Frontal cortex (tissue), 4 donors: ENCODE data around the gene ATG16L2. TPM values are rescaled to one million over a fixed set of nuclear protein-coding genes. Genes with fewer than 3 reads are reported as not detected.
"Not testable (repeated sequence)": the region's sequence is repeated elsewhere in the genome, so short reads cannot be mapped to it uniquely, and the experiment has no call there.

Experiments used
- DNase-seq, 2 donors: peaks; one replicate each; pipeline ENCODE4 v3.0.0; 2012; ENCODE audit warnings: low spot score in 2 of 2
- FAIRE-seq: peaks from 2 replicates; lab custom pipeline; 2012; peaks lifted over from hg19 to GRCh38; lab: Jason Lieb, UNC
- total RNA-seq: library from RNA; depleted of rRNA; stranded (reverse); fragments of >200 nt; gene quantifications from one replicate; pipeline ENCODE4 v1.2.3, GENCODE V29; 2014
- donor health status: control.
- donor health status: control.
- donor health status: control.

Gene ATG16L2
- total RNA-seq, 1 donor from 2014 or later, result 2.9 TPM

- FAIRE-seq (no peak), DNase-seq (peak; percentile 85 to 93)
Measured at GRCh38 chr11:72793425-72794367, 20.5 kb upstream of the ATG16L2 start, which contains the start of gene STARD10. STARD10 (minus strand) TSS chr11:72794047; CDS start chr11:72781181, 12,866 bp downstream.

GRCh38 chr11:72798361-72798760 lies 15.8 kb upstream of the ATG16L2 start:
- FAIRE-seq (no peak), DNase-seq (no peak)

- no peak for DNase-seq
- no peak for FAIRE-seq
Measured at GRCh38 chr11:72799441-72799840, 14.8 kb upstream of the ATG16L2 start.

DNA sequence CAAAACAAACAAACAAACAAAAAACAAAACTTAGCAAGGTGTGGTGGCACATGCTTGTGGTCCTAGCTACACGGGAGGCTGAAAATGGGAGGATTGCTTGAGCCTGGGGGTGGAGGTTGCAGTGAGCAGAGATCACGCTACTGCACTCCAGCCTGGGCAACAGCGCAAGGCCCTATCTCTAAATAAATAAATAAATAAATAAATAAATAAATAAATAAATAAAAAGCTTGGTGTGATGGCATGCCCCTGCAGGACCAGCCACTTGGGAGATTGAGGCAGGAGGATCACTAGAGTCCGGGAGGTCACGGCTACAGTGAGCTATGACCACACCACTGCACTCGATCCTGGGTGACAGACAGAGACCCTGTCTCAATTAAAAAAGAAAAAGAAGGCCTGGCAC lies 11.4 kb upstream of the ATG16L2 start:
- FAIRE-seq (no peak), DNase-seq (no peak)

DNA sequence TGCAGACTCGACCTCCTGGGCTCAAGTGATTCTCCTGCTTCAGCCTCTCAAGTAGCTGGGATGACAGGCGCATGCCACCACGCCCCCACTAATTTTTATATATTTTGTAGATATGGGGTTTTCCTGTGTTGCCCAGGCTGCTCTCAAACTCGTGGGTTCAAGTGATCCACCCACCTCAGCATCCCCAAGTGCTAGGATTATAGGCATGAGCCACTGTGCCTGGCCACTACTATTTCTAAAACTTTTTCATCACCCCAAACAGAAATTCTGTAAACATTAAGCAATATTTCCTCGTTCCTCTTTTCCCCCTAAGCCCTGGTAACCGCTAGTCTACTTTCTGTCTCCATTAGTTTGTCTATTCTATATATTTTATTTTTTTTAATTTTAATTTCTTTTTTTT lies 9.0 kb upstream of the ATG16L2 start:
- no peak for FAIRE-seq

GRCh38 chr11:72806378-72806777 lies 7.8 kb upstream of the ATG16L2 start:
- DNase-seq, FAIRE-seq: not testable (repeated sequence)

More for the DNA sequence above, 9.0 kb upstream of the ATG16L2 start:
- DNase-seq, result no peak

DNA sequence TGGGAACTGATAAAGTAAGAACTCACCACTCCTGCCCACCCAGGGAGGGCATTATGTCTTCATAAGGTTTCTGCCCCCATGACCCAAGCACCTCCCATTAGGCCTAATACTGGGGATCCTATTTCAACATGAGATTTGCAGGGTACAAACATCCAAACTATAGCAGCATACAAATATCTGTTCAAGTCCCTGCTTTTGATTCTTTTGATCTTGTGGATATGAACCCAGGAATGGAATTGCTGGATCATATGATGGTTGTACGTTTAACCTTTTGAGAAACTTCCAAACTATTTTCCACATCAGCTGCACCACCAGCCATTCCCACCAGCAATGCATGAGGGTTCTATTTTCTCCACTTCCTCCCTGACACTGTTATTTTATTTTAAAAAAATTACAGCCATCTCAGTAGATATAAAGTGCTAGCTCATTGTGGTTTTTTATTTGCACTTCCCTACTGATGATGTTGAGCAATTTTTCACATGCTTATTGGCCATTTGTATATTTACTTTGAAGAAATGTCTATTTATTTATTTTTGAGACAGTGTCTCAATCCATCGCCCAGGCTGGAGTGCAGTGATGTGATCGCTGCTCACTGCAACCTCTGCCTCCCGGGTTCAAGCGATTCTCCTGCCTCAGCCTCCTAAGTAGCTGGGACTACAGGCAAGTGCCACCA lies 7.1 kb upstream of the ATG16L2 start:
- FAIRE-seq, result no peak
- no peak for DNase-seq

DNA sequence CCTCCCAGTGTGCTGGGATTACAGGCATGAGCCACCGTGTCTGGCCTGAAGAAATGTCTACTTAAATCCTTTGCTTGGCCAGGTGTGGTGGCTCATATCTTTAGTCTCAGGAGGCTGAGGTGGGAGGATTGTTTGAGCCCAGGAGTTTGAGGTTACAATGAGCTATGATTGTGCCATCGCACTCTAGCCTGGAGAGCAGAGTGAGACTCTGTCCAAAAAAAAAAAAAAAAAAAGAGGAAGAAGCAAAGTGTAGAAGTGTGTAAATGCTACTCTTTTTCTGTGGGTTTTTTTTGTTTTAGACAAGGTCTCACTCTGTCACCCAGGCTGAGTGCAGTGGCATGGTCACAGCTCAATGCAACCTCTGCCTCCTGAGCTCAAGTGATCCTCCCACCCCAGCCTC lies 6.4 kb upstream of the ATG16L2 start:
- FAIRE-seq (no peak), DNase-seq (no peak)

- FAIRE-seq (no peak), DNase-seq (no peak)
Measured at GRCh38 chr11:72808331-72808798, 5.8 kb upstream of the ATG16L2 start.

- DNase-seq, FAIRE-seq: not testable (repeated sequence)
Measured at GRCh38 chr11:72811686-72812085, 2.5 kb upstream of the ATG16L2 start.

DNA sequence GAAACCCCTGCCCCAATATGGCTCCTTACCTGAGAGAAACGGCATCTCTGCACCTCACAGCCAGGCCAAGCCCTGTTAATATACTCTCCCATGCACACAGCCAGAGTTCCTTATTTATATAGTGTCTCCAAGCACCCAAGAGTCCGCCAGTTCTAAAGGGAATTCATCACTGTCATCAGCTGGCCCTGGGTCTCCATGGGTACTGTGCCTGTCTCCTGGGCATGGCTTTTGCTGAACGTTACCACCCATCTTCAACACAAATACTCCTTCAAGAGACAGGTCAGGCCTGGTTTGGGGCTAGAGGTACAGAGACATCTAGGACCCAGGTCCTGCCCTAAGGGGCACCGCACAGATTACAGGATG lies 1.6 kb upstream of the ATG16L2 start:
- DNase-seq (no peak), FAIRE-seq (no peak)

- DNase-seq, result no peak
- FAIRE-seq, result no peak
Measured at GRCh38 chr11:72812967-72813739, 1.1 kb upstream of the ATG16L2 start.

GRCh38 chr11:72813740-72814285 lies 398 bp upstream of the ATG16L2 start:
- DNase-seq (peak; percentile 85 to 89), FAIRE-seq (no peak)

GRCh38 chr11:72815110-72815618 lies 953 bp downstream of the ATG16L2 start:
- DNase-seq (no peak), FAIRE-seq (no peak)

- DNase-seq (no peak), FAIRE-seq (no peak)
Measured at GRCh38 chr11:72816404-72816990, 2.3 kb downstream of the ATG16L2 start.

- FAIRE-seq (no peak), DNase-seq (no peak)
Measured at GRCh38 chr11:72817966-72818365, 3.8 kb downstream of the ATG16L2 start.

- DNase-seq (no peak), FAIRE-seq (no peak)
Measured at GRCh38 chr11:72818971-72819370, 4.8 kb downstream of the ATG16L2 start.

DNA sequence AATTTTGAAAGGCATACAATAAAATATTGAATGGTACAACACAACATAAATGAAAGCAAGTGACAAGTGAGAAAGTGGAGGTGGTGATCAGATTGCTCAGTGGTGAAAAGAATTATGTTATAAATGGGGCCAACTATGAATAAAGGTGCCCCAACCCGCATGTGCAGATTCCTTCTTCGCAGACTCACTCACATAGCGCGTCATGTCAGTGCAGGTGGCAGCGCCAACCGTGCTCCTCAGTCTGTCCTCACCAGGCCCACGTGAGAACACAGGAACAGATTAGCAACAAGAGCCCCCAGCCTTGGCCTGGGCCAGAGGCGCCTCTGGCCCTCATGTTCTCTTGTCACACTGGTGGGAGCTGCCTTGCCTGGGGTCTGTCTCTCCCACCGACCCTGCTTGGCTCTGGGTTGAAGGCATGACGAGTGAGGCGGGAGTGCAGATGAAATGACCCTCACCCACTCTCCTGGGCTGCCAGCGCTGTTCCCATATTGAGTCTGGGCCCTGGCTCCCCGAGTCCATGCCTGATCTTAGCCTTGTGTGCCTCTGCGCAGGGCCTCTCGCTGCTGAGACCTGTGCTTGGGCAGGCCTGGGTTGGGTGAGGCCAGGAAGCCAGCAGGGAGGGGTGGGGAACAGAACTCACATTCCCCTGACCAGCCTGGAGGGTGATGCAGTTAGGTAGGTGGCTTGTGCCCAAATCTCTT lies 6.4 kb downstream of the ATG16L2 start:
- DNase-seq, result no peak
- no peak for FAIRE-seq
